H1 (cell line): ENCODE data around the gene TMEM108. TPM values are rescaled to one million over a fixed set of nuclear protein-coding genes. Genes with fewer than 3 reads are reported as not detected.

Experiments
- CHD7 ChIP-seq: fragments of 300-600 bp; sonication (generic); IDR thresholded peaks from 2 replicates; pipeline ENCODE4 v1.7.1; 2012; ENCODE audit warnings: low read length, moderate library complexity, mild to moderate bottlenecking, inconsistent platforms; ENCODE audit not compliant: insufficient replicate concordance
- polyA plus RNA-seq, 7 experiments: library from polyadenylated mRNA; depleted of rRNA in 3 of 7; stranded (reverse) in 5 of 7; unstranded in 2 of 7; fragments of >200 nt in 5 of 7; fragments of 200-250 nt in 2 of 7; gene quantifications; 1 replicate in 5 of 7; 2 replicates in 1 of 7; 4 replicates in 1 of 7; pipeline versions ENCODE4 v1.2.1 to v1.2.3, GENCODE V29; 2011 to 2013; ENCODE audit warnings: missing spikeins in 2 of 7, mixed read lengths in 2 of 7
- total RNA-seq: library from RNA; stranded (reverse); fragmentation: NEBNext Ultra II Directional; extraction: Animal tissue kit (Norgen Biotek cat#: 25700); gene quantifications from 2 replicates; pipeline ENCODE4 v1.2.1, GENCODE V29; 2021

Gene TMEM108
- total and polyA plus RNA-seq, 2 of the 8 experiments (the other 6 are each of a cell fraction or from before 2014, with no cell fraction given), result 14.3 to 16.2 TPM

GRCh38 chr3:133187870-133188379, 149.7 kb downstream of the TMEM108 start (continued):
- no peak for TF ChIP-seq CHD7
